Panc1 (cell line): ENCODE data around the gene VSTM2L. TPM values are rescaled to one million over a fixed set of nuclear protein-coding genes. Genes with fewer than 3 reads are reported as not detected.

Experiments
- ATAC-seq: fragments of 200-7000 bp; cut with Tn5 transposase; 2 replicates; pipeline ENCODE4 v1.9.1; 2020; ENCODE audit warnings: mild to moderate bottlenecking, moderate library complexity
- BruUV-seq: library from RNA; stranded (reverse); fragments of 400-500 nt; replicated peaks from 2 replicates; lab custom pipeline; 2021; lab: Mats Ljungman, UMichigan
- CTCF ChIA-PET: fragments of 300-600 bp; sonication (Branson Sonifier 250); formaldehyde crosslinking; loops from one replicate; lab custom pipeline; 2022; ENCODE audit warnings: antibody characterized with exemption; lab: Charles Lee
- POLR2A ChIA-PET: fragments of 300-600 bp; sonication (Branson Sonifier 250); formaldehyde crosslinking; loops from one replicate; lab custom pipeline; 2022; ENCODE audit warnings: antibody characterized with exemption; lab: Charles Lee
- DNase-seq: peaks from one replicate; pipeline ENCODE4 v3.0.0-alpha.2; 2010; ENCODE audit warnings: low read depth, low spot score
- H3K27ac ChIP-seq: 2 replicates; pipeline ENCODE4 v1.5.1; 2011; ENCODE audit warnings: mild to moderate bottlenecking, low read length, inconsistent platforms
- H3K27me3 ChIP-seq: fragments of 200-500 bp; sonication (Bioruptor generic); 2 replicates; pipeline ENCODE4 v1.6.0; 2014; ENCODE audit warnings: low read length, inconsistent platforms; ENCODE audit not compliant: control insufficient read depth, insufficient read depth
- H3K36me3 ChIP-seq: fragments of 200-500 bp; sonication (Bioruptor generic); 2 replicates; pipeline ENCODE4 v1.5.1; 2014; ENCODE audit warnings: inconsistent platforms, mild to moderate bottlenecking, low read length, moderate library complexity; ENCODE audit not compliant: control insufficient read depth, insufficient read depth
- H3K4me1 ChIP-seq: 2 replicates; pipeline ENCODE4 v1.5.1; 2011; ENCODE audit warnings: inconsistent platforms, mild to moderate bottlenecking, low read length, moderate library complexity; ENCODE audit not compliant: control insufficient read depth, insufficient read depth
- H3K4me3 ChIP-seq, 2 experiments: 2 replicates each; pipeline ENCODE4 v1.5.1; 2011 to 2012; ENCODE audit warnings: low read depth in 2 of 2, low read length in 2 of 2, mild to moderate bottlenecking in 2 of 2, inconsistent platforms in 1 of 2, moderate library complexity in 1 of 2
- H3K9me3 ChIP-seq: fragments of 200-500 bp; sonication (Bioruptor generic); 2 replicates; pipeline ENCODE4 v1.5.1; 2014; ENCODE audit warnings: low read depth, mild to moderate bottlenecking, inconsistent platforms, low read length, moderate library complexity; ENCODE audit not compliant: control insufficient read depth, insufficient read depth
- CTCF ChIP-seq: fragments of 450-650 bp; IDR thresholded peaks from 2 replicates; pipeline ENCODE4 v1.5.1; 2017; ENCODE audit warnings: mild to moderate bottlenecking
- POLR2AphosphoS5 ChIP-seq: IDR thresholded peaks from 2 replicates; pipeline ENCODE4 v1.6.1; 2012; ENCODE audit warnings: mild to moderate bottlenecking, low read depth, low read length, moderate library complexity
- REST ChIP-seq, 2 experiments: IDR thresholded peaks; 2 replicates each; pipeline ENCODE4 v1.6.1; 2011 to 2012; ENCODE audit warnings: low read depth in 2 of 2, control low read depth in 1 of 2, low read length in 1 of 2, mild to moderate bottlenecking in 1 of 2, moderate library complexity in 1 of 2; ENCODE audit not compliant: insufficient read depth in 1 of 2
- SIN3A ChIP-seq: IDR thresholded peaks from 2 replicates; pipeline ENCODE4 v1.6.1; 2012; ENCODE audit warnings: low read depth, mild to moderate bottlenecking, low read length, moderate library complexity, borderline replicate concordance; ENCODE audit not compliant: insufficient read depth
- TCF7L2 ChIP-seq: IDR thresholded peaks from 2 replicates; pipeline ENCODE4 v1.6.1; 2011; ENCODE audit warnings: mild to moderate bottlenecking, low read depth, low read length, inconsistent platforms
- in situ Hi-C: cut with HindIII; loops from 2 replicates; pipeline ENCODE4 v1.10.0; 2016; ENCODE audit warnings: low sequenced_read_pairs, low pct_unique_long_range_greater_than_20kb
- intact Hi-C: fragments of 100-400 bp; cut with micrococcal nuclease; formaldehyde crosslinking; loops from one replicate; pipeline ENCODE4 v1.10.0; 2022; ENCODE audit not compliant: unreplicated experiment
- total RNA-seq: library from RNA; stranded (reverse); gene quantifications from one replicate; pipeline ENCODE4 v1.2.1, GENCODE V29; 2021; ENCODE audit not compliant: unreplicated experiment

Gene VSTM2L
- total RNA-seq, 1 experiment from 2014 or later = 16.0 TPM

DNA sequence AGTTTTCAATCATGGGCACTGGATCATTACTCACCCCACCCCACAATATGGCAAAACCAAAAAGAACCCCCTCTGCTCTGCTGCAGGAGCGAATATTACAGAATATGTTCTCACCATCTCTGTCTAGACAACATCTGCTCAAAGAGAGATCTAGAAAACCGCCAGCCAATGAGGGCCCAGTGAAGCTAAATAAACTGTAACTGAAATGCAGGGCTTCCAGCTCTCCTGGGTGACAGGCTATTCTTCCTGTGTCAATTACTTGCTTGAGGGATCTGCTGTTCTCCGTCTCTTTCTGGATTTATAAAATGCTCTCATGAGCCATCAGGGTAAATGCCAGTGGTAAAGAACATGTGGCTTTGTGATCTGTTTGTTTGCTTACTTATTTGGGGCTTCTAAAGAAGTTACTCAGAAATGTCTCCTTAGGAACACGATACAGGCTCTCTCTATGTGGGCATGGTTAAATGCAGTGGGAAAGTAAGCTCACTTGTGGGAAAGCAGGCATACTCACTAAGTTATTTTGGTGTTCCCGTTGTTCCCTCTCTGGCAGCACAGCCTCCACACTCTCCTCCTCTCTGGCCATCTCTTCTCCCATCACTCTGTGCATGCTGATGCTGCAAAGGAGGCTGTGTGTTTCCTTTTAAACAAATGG is 85.5 kb downstream of the VSTM2L start:
- BruUV-seq = no TSS peak
- in situ Hi-C loops = no loop called here
- no peak for ATAC-seq
- Histone ChIP-seq H3K4me3 (no peak overlapping the region), H3K27ac (no peak overlapping the region), H3K9me3 (no peaks in the 10 kb centered on the region), H3K27me3 (no peaks in the 10 kb centered on the region), H3K36me3 (no peaks in the 10 kb centered on the region), H3K4me1 (no peaks in the 10 kb centered on the region)
- DNase-seq = no peak
- CTCF ChIA-PET = no interaction called here
- intact Hi-C loops = no loop called here
- POLR2A ChIA-PET = no interaction called here
- TF ChIP-seq SIN3A (no peak), TCF7L2 (no peak), POLR2AphosphoS5 (no peak), CTCF (no peak)

GRCh38 chr20:37989601-37990295 is 86.8 kb downstream of the VSTM2L start:
- DNase-seq (no peak), ATAC-seq (no peak)
- Histone ChIP-seq H3K4me1 (no peaks in the 10 kb centered on the region), H3K36me3 (no peaks in the 10 kb centered on the region; the same call in 1 of the 2 replicates), H3K27ac (no peak overlapping the region), H3K4me3 (no peak overlapping the region), H3K27me3 (no peaks in the 10 kb centered on the region), H3K9me3 (no peaks in the 10 kb centered on the region)
- TF ChIP-seq CTCF = no peak
- CTCF ChIA-PET = no interaction called here
- POLR2A ChIA-PET = no interaction called here
- BruUV-seq = no TSS peak
- intact Hi-C loops = loop anchor here (5.0 kb wide), 3 partner anchors 72 to 417 kb away; partner anchors contain the start of gene VSTM2L
- in situ Hi-C loops = no loop called here

DNA sequence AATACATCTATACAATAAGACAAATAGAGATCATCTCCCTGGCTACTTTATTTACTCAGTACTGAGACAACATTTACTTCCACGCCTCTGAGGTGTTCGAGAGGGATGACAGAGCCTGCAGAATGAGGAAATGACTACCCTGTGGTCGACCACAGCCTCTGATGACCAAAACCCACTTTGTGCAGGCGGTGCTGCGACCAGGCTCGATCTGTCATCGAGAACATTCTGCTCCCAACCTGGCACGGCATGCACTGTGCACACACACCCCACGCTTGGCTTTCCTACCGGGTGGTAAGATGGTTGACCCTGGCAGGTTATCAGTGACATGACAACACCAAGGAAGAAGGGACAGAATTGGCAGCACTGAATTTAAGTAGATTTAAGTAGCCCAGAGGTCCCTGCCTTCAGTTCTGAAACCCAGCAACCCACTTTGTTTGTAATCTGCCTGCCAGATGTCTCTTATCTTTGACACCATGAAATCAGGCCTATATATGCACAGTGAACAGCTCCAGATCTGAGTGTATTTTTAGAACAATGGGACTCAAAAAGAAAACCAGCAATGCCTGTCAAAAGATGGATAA is 87.7 kb downstream of the VSTM2L start:
- ATAC-seq = no peak

More for the DNA sequence above, 87.7 kb downstream of the VSTM2L start:
- intact Hi-C loops = loop anchor here (5.0 kb wide), 3 partner anchors 73 to 418 kb away; partner anchors contain the start of gene VSTM2L
- Histone ChIP-seq H3K4me3 (no peak overlapping the region), H3K4me1 (no peaks in the 10 kb centered on the region), H3K27ac (no peak overlapping the region), H3K27me3 (no peaks in the 10 kb centered on the region), H3K9me3 (no peaks in the 10 kb centered on the region), H3K36me3 (peaks cover 4% of the 10 kb centered on the region; the same call in 1 of the 2 replicates)
- BruUV-seq = no TSS peak
- TF ChIP-seq SIN3A (no peak), TCF7L2 (no peak), CTCF (no peak), POLR2AphosphoS5 (no peak), REST (IDR thresholded peaks at IDR 0.05; ENCODE audit: insufficient read depth in 1 of 2, low read depth in 2 of 2, low read length in 1 of 2) (no peak)
- DNase-seq = peak; percentile 52
- ChIA-PET CTCF (no interaction called here), POLR2A (no interaction called here)
- in situ Hi-C loops = no loop called here
